Right atrium auricular region (tissue), 2 donors: ENCODE data around the gene NSF. TPM values are rescaled to one million over a fixed set of nuclear protein-coding genes. Genes with fewer than 3 reads are reported as not detected.

ENCODE experiments used
- DNase-seq: peaks from one replicate; pipeline ENCODE4 v3.0.0-alpha.2; 2019; ENCODE audit warnings: low spot score
- H3K27ac ChIP-seq, 2 donors: fragments of 200-600 bp; sonication (generic); 1 replicate in 1 of 2; 2 replicates in 1 of 2; pipeline ENCODE4 v1.5.1; 2016 to 2019
- H3K27me3 ChIP-seq, 2 donors: fragments of 200-600 bp; sonication (generic); one replicate each; pipeline versions ENCODE4 v1.5.1 to v1.6.0; 2017 to 2019
- H3K36me3 ChIP-seq: fragments of 200-600 bp; sonication (generic); one replicate; pipeline ENCODE4 v1.5.1; 2016
- H3K4me1 ChIP-seq, 2 donors: fragments of 200-600 bp; sonication (generic); one replicate each; pipeline versions ENCODE4 v1.5.1 to v1.6.0; 2017 to 2019
- H3K4me3 ChIP-seq, 2 donors: fragments of 200-600 bp; sonication (generic); 1 replicate in 1 of 2; 2 replicates in 1 of 2; pipeline ENCODE4 v1.5.1; 2017 to 2019; ENCODE audit warnings: mild to moderate bottlenecking in 1 of 2, moderate library complexity in 1 of 2
- H3K9me3 ChIP-seq, 2 donors: fragments of 200-600 bp; sonication (generic); one replicate each; pipeline ENCODE4 v1.5.1; 2019
- CTCF ChIP-seq, 2 donors: fragments of 200-600 bp; sonication (generic); IDR thresholded peaks; one replicate each; pipeline ENCODE4 v1.5.1; 2019; ENCODE audit warnings: antibody characterized with exemption in 2 of 2
- total RNA-seq, 2 donors: library from RNA; depleted of rRNA; stranded (reverse); fragments of >200 nt; gene quantifications; one replicate each; pipeline ENCODE4 v1.1.0, GENCODE V29; 2016

NSF gene
- total RNA-seq, 2 donors from 2014 or later, result 13.1 to 17.8 TPM

GRCh38 chr17:46763416-46763815, 172.9 kb downstream of the NSF start:
- H3K4me3 ChIP-seq, result no peak overlapping the region
- TF ChIP-seq CTCF (IDR thresholded peaks at IDR 0.05), result no peak
- H3K27me3 ChIP-seq, result no peaks in the 10 kb centered on the region
- H3K4me1 ChIP-seq, result peaks cover 0 to 21% of the 10 kb centered on the region in 2 donors
- H3K36me3 ChIP-seq, result no peaks in the 10 kb centered on the region
- H3K27ac ChIP-seq, result no peak overlapping the region
- no peaks in the 10 kb centered on the region for H3K9me3 ChIP-seq
- DNase-seq, result peak; percentile 9

- peak; percentile 44 for DNase-seq
- no peaks in the 10 kb centered on the region for H3K9me3 ChIP-seq
- H3K4me3 ChIP-seq, result no peak overlapping the region
- no peak for TF ChIP-seq CTCF (IDR thresholded peaks at IDR 0.05)
- peaks cover 0 to 21% of the 10 kb centered on the region in 2 donors for H3K4me1 ChIP-seq
- H3K36me3 ChIP-seq, result no peaks in the 10 kb centered on the region
- H3K27me3 ChIP-seq, result no peaks in the 10 kb centered on the region
- peak overlapping the region in 1 of 2 donors; percentile 26 for H3K27ac ChIP-seq
Observed at GRCh38 chr17:46764000-46764708, 173.7 kb downstream of the NSF start.

DNA sequence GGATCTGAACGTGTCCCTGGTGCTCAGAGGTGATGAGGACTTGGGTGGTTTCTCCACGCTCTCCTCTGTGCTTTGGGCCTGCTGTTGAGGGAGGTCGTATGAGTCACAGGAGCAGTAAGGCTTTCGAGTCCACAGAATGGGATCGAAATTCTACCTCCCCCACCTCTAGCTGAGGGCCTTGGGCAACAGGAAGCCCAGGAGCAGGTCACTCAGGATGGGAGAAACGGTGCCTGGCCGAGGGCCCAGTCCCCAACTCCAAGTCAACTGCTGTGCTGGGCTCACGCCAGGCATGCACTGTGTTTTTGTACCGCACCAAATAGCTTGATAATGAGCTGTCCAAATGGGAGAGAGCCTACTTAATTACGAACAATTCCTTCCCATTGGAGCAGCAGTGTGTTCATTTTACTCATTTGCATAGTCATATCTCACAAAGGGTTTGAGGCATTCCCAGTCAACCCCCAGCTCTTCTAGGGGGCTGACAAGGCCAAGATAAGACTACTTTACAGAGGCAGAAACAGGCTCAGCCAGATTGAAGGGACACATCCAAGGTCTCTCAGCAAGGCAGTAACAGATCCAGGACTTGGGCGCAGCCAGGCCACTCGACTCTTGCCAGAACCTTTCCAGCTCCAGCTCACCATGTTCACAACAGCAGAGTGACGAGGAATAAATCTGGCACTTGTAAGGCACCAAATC, 174.4 kb downstream of the NSF start:
- no peaks in the 10 kb centered on the region for H3K27me3 ChIP-seq
- H3K9me3 ChIP-seq, result no peaks in the 10 kb centered on the region
- no peaks in the 10 kb centered on the region for H3K36me3 ChIP-seq
- H3K27ac ChIP-seq, result peak overlapping the region in 1 of 2 donors; percentile 26
- H3K4me3 ChIP-seq, result no peak overlapping the region
- TF ChIP-seq CTCF (IDR thresholded peaks at IDR 0.05), result no peak
- H3K4me1 ChIP-seq, result peaks cover 0 to 23% of the 10 kb centered on the region in 2 donors
- peak; percentile 67 for DNase-seq

DNA sequence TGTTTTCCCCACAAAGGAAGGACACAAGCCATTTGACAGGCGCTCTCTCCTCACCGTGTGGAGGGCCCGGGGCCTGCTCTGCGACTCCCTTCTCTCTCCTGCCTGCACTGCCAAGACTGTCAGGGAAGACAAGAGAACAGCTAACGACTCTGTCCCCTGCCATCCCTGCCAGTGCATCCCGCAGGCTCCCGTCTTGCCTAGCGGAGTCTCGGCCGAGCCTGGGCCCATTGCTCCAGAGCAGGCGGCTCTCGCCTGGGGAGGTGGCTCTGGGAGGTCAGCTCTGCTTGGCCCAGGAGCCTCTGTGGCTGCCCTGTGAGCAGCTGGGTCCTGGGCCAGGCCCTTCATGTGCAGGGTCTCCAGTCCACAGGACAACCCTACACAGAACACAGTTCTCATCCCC, 175.0 kb downstream of the NSF start:
- H3K27me3 ChIP-seq, result no peaks in the 10 kb centered on the region
- H3K4me1 ChIP-seq, result peaks cover 0 to 26% of the 10 kb centered on the region in 2 donors
- no peak for TF ChIP-seq CTCF (IDR thresholded peaks at IDR 0.05)
- H3K4me3 ChIP-seq, result no peak overlapping the region
- H3K27ac ChIP-seq, result peak overlapping the region in 1 of 2 donors; percentile 26
- no peaks in the 10 kb centered on the region for H3K9me3 ChIP-seq
- H3K36me3 ChIP-seq, result no peaks in the 10 kb centered on the region
- peak; percentile 26 for DNase-seq

- TF ChIP-seq CTCF (IDR thresholded peaks at IDR 0.05), result no peak
- Histone ChIP-seq H3K4me3 (no peak overlapping the region), H3K36me3 (no peaks in the 10 kb centered on the region)
Observed at GRCh38 chr17:46766493-46767491, 176.3 kb downstream of the NSF start.

More at GRCh38 chr17:46766493-46767491, 176.3 kb downstream of the NSF start:
- Histone ChIP-seq H3K4me1 (peaks cover 0 to 30% of the 10 kb centered on the region in 2 donors), H3K27ac (no peak overlapping the region), H3K27me3 (no peaks in the 10 kb centered on the region), H3K9me3 (no peaks in the 10 kb centered on the region)
- no peak for DNase-seq
